Hepatocyte (in vitro differentiated cells): Measurements from ENCODE around the gene PMEPA1.

Experiments used
- CTCF ChIP-seq: fragments of 200-600 bp; sonication (generic); IDR thresholded peaks from 2 replicates; pipeline ENCODE4 v1.5.1; 2016; ENCODE audit warnings: antibody characterized with exemption, mild to moderate bottlenecking; ENCODE audit not compliant: poor library complexity
- EZH2 ChIP-seq: fragments of 200-600 bp; sonication (generic); IDR thresholded peaks from 2 replicates; pipeline ENCODE4 v1.6.1; 2016; ENCODE audit warnings: antibody characterized with exemption, mild to moderate bottlenecking, borderline replicate concordance
- EZH2phosphoT487 ChIP-seq: fragments of 200-600 bp; sonication (generic); IDR thresholded peaks from one replicate; pipeline ENCODE4 v1.6.1; 2018; ENCODE audit warnings: antibody characterized with exemption, mild to moderate bottlenecking, low read depth, moderate library complexity; ENCODE audit not compliant: unreplicated experiment, severe bottlenecking

- TF ChIP-seq EZH2 (no peak), CTCF (no peak), EZH2phosphoT487 (no peak)
These were observed 40.1 kb upstream of the PMEPA1 start for GRCh38 chr20:57749869-57750268.
